PC-9 (cell line): ENCODE data around the gene OR8B8. TPM values are rescaled to one million over a fixed set of nuclear protein-coding genes. Genes with fewer than 3 reads are reported as not detected.

Experiments used
- BruUV-seq: library from RNA; stranded (reverse); fragments of 400-500 nt; replicated peaks from 2 replicates; lab custom pipeline; 2021; lab: Mats Ljungman, UMichigan
- CTCF ChIA-PET: fragments of 300-600 bp; sonication (Branson Sonifier 250); formaldehyde crosslinking; loops from one replicate; lab custom pipeline; 2022; ENCODE audit warnings: antibody characterized with exemption; lab: Charles Lee
- POLR2A ChIA-PET: fragments of 300-600 bp; sonication (Branson Sonifier 250); formaldehyde crosslinking; loops from one replicate; lab custom pipeline; 2022; ENCODE audit warnings: antibody characterized with exemption; ENCODE audit not compliant: unreplicated experiment; lab: Charles Lee
- DNase-seq, 2 experiments: peaks; one replicate each; pipeline versions ENCODE4 v3.0.0 to v3.0.0-alpha.2; 2015 to 2022; ENCODE audit warnings: mixed read lengths in 1 of 2
- H2AFZ ChIP-seq: fragments of 200-600 bp; sonication (generic); 2 replicates; pipeline ENCODE4 v1.8.1; 2017; ENCODE audit warnings: antibody characterized with exemption
- H3F3A ChIP-seq: fragments of 200-600 bp; sonication (generic); 2 replicates; pipeline ENCODE4 v1.8.1; 2017; ENCODE audit warnings: antibody characterized with exemption, mild to moderate bottlenecking, low read depth; ENCODE audit not compliant: insufficient read depth
- H3K27ac ChIP-seq: fragments of 200-600 bp; sonication (generic); 2 replicates; pipeline ENCODE4 v1.6.1; 2016; ENCODE audit warnings: mixed run types
- H3K27me3 ChIP-seq: fragments of 200-600 bp; sonication (generic); 2 replicates; pipeline ENCODE4 v1.6.1; 2016; ENCODE audit warnings: low read depth, mixed run types; ENCODE audit not compliant: insufficient read depth
- H3K36me3 ChIP-seq: fragments of 200-600 bp; sonication (generic); 2 replicates; pipeline ENCODE4 v1.6.1; 2016; ENCODE audit warnings: low read depth, mixed run types
- H3K4me1 ChIP-seq: fragments of 200-600 bp; sonication (generic); replicated peaks from 2 replicates; pipeline ENCODE4 v1.6.1; 2016; ENCODE audit warnings: mixed run types; ENCODE audit not compliant: insufficient read depth
- H3K4me2 ChIP-seq: fragments of 200-600 bp; sonication (generic); 2 replicates; pipeline ENCODE4 v1.6.1; 2017; ENCODE audit warnings: mixed run types
- H3K4me3 ChIP-seq: fragments of 200-600 bp; sonication (generic); 2 replicates; pipeline ENCODE4 v1.6.1; 2016; ENCODE audit warnings: mixed run types
- H3K79me2 ChIP-seq: fragments of 200-600 bp; sonication (generic); 2 replicates; pipeline ENCODE4 v1.6.1; 2017; ENCODE audit warnings: low read depth, mixed run types
- H3K9me2 ChIP-seq: fragments of 200-600 bp; sonication (generic); 2 replicates; pipeline ENCODE4 v1.8.1; 2017; ENCODE audit warnings: mild to moderate bottlenecking; ENCODE audit not compliant: insufficient read depth
- H3K9me3 ChIP-seq: fragments of 200-600 bp; sonication (generic); 2 replicates; pipeline ENCODE4 v1.8.1; 2016; ENCODE audit warnings: low read depth; ENCODE audit not compliant: insufficient read depth
- H4K20me1 ChIP-seq: fragments of 200-600 bp; sonication (generic); 2 replicates; pipeline ENCODE4 v1.8.1; 2017; ENCODE audit not compliant: insufficient read depth
- EZH2 ChIP-seq: fragments of 200-600 bp; sonication (generic); IDR thresholded peaks from 2 replicates; pipeline ENCODE4 v1.8.0; 2017; ENCODE audit warnings: antibody characterized with exemption, low read depth
- intact Hi-C: fragments of 100-400 bp; cut with micrococcal nuclease; formaldehyde crosslinking; loops from one replicate; pipeline ENCODE4 v1.10.0; 2022; ENCODE audit not compliant: unreplicated experiment
- total RNA-seq: library from RNA; stranded (reverse); gene quantifications from 2 replicates; pipeline ENCODE4 v1.2.3, GENCODE V29; 2021
- TF ChIP-seq, protein P1 (sequence below): fragments of 200-600 bp; sonication (generic); conservative IDR thresholded peaks from 2 replicates; pipeline ENCODE4 v1.6.1; 2017; ENCODE audit warnings: mixed run types, antibody characterized with exemption, mild to moderate bottlenecking, moderate library complexity

Gene OR8B8
- total RNA-seq, 1 experiment from 2014 or later, result not detected

DNA sequence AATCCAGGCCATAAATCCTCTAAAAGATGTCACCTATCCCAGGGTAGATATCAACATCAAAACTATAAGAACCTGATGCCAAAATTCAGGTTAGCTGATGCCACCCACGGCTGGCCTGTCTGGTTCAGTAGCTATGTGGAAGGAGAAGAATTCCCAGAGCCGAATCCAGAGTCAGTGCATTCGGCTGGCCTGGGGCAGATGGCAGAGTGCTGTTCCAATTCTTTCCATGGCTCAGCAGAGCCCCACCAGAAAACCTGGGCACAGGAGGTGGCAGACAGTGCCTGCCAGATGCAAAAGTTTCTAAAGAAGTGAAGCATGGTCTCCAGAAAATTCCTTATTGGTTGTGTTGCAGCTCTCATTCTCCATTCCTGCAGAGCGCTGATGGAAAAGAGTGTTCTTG lies 19.9 kb upstream of the OR8B8 start:
- Histone ChIP-seq H2AFZ (no peak overlapping the region), H3K4me1 (no peaks in the 10 kb centered on the region), H3K9me2 (no peaks in the 10 kb centered on the region), H4K20me1 (no peaks in the 10 kb centered on the region), H3K4me2 (no peak overlapping the region), H3K27me3 (0 out of 2 replicates have a peak, but pooled peaks cover 4% of the 10 kb centered on the region), H3K27ac (no peak overlapping the region), H3K79me2 (no peaks in the 10 kb centered on the region), H3K36me3 (no peaks in the 10 kb centered on the region), H3K4me3 (no peak overlapping the region), H3K9me3 (no peaks in the 10 kb centered on the region), H3F3A (no peaks in the 10 kb centered on the region)
- intact Hi-C loops, result no loop called here
- DNase-seq, result no peak
- BruUV-seq, result no TSS peak
- no peak for TF ChIP-seq EZH2
- TF ChIP-seq, protein P1, sequence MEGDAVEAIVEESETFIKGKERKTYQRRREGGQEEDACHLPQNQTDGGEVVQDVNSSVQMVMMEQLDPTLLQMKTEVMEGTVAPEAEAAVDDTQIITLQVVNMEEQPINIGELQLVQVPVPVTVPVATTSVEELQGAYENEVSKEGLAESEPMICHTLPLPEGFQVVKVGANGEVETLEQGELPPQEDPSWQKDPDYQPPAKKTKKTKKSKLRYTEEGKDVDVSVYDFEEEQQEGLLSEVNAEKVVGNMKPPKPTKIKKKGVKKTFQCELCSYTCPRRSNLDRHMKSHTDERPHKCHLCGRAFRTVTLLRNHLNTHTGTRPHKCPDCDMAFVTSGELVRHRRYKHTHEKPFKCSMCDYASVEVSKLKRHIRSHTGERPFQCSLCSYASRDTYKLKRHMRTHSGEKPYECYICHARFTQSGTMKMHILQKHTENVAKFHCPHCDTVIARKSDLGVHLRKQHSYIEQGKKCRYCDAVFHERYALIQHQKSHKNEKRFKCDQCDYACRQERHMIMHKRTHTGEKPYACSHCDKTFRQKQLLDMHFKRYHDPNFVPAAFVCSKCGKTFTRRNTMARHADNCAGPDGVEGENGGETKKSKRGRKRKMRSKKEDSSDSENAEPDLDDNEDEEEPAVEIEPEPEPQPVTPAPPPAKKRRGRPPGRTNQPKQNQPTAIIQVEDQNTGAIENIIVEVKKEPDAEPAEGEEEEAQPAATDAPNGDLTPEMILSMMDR, result no peak
- ChIA-PET CTCF (no interaction called here), POLR2A (no interaction called here)

DNA sequence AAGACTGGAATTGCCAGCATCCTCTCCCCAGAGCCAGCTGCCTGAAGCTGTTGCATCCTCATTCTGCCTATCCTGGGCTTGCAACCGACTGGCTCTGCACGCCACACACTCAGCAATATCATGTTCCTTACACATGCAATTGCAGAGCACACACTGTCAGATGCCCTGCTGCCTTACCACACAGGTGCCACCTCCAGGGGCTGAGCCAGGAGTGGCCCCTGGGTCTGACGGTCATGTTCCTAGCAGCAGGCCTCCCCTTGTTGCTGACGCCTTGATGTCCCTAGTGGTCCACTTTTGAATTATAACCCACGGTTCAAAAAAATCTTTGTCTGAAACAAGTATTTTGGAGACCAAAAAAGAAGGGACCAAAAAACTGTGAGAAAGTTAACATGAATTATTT lies 18.5 kb upstream of the OR8B8 start:
- no peak for DNase-seq
- Histone ChIP-seq H4K20me1 (no peaks in the 10 kb centered on the region), H3K27me3 (0 out of 2 replicates have a peak, but pooled peaks cover 4% of the 10 kb centered on the region), H3K9me3 (no peaks in the 10 kb centered on the region), H3F3A (no peaks in the 10 kb centered on the region), H2AFZ (no peak overlapping the region), H3K4me3 (no peak overlapping the region), H3K4me2 (no peak overlapping the region), H3K27ac (no peak overlapping the region), H3K9me2 (no peaks in the 10 kb centered on the region), H3K4me1 (no peaks in the 10 kb centered on the region), H3K79me2 (no peaks in the 10 kb centered on the region), H3K36me3 (no peaks in the 10 kb centered on the region)
- CTCF ChIA-PET, result no interaction called here
- intact Hi-C loops, result no loop called here
- POLR2A ChIA-PET, result no interaction called here
- BruUV-seq, result no TSS peak
- TF ChIP-seq, protein P1, result no peak
- TF ChIP-seq EZH2, result no peak

DNA sequence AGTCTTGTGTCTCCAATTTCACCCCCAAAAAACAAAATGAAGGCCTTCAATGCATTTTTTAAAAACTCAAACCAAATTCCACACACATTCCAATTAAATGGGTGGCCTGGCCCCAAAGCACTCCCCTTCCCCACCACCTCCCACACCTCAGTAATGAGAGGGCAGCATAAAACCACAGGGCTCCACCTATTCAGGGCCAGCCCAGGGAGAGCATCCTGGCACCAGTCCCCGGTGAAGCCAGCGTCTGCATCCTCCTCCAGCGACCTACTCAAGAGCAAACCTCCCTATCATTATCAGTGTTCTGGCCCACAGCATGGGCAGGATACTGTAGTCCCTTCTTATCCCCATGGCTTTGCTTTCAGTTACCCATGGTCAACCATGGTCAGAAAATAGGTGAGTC lies 17.8 kb upstream of the OR8B8 start:
- CTCF ChIA-PET, result no interaction called here
- no peaks in the 10 kb centered on the region for H4K20me1 ChIP-seq
- no peaks in the 10 kb centered on the region for H3K9me3 ChIP-seq
- H3F3A ChIP-seq, result no peaks in the 10 kb centered on the region
- H3K36me3 ChIP-seq, result no peaks in the 10 kb centered on the region
- 0 out of 2 replicates have a peak, but pooled peaks cover 4% of the 10 kb centered on the region for H3K27me3 ChIP-seq
- intact Hi-C loops, result no loop called here
- no peak overlapping the region for H3K27ac ChIP-seq
- no peak overlapping the region for H2AFZ ChIP-seq
- no peak for DNase-seq
- no peaks in the 10 kb centered on the region for H3K79me2 ChIP-seq
- TF ChIP-seq, protein P1, result no peak
- TF ChIP-seq EZH2, result no peak
- H3K4me2 ChIP-seq, result no peak overlapping the region
- POLR2A ChIA-PET, result no interaction called here
- H3K4me1 ChIP-seq, result no peaks in the 10 kb centered on the region
- H3K9me2 ChIP-seq, result no peaks in the 10 kb centered on the region
- H3K4me3 ChIP-seq, result no peak overlapping the region
- no TSS peak for BruUV-seq
